GM15510 (cell line): ENCODE results near the gene MRPL10.
A peak's percentile ranks its signal among the peaks of the same experiment; 100 is the strongest.

Experiments
- POLR2A ChIP-seq: IDR thresholded peaks from 3 replicates; pipeline ENCODE4 v1.6.1; 2011; ENCODE audit warnings: borderline replicate concordance; ENCODE audit not compliant: insufficient read length; ENCODE audit errors: extremely low read depth

The MRPL10 gene

GRCh38 chr17:47831003-47831933, at the start of gene MRPL10, which contains the start of gene LRRC46:
MRPL10 (minus strand) TSS chr17:47831541; CDS start chr17:47831511, 30 bp downstream.
LRRC46 (plus strand) TSS chr17:47831670; CDS start chr17:47831990, 320 bp downstream.
- TF ChIP-seq POLR2A = peak; percentile 97

GRCh38 chr17:47879776-47880454, 48.6 kb upstream of the MRPL10 start:
- TF ChIP-seq POLR2A = no peak

GRCh38 chr17:47879028-47879585, 47.8 kb upstream of the MRPL10 start:
- TF ChIP-seq POLR2A = no peak

- no peak for TF ChIP-seq POLR2A
Observed at GRCh38 chr17:47878203-47879027, 47.1 kb upstream of the MRPL10 start.

GRCh38 chr17:47877368-47878034, 46.2 kb upstream of the MRPL10 start:
- no peak for TF ChIP-seq POLR2A

- TF ChIP-seq POLR2A = no peak
Observed at GRCh38 chr17:47875011-47875985, 44.0 kb upstream of the MRPL10 start.

GRCh38 chr17:47873200-47874090, 42.1 kb upstream of the MRPL10 start:
- no peak for TF ChIP-seq POLR2A

GRCh38 chr17:47872651-47873161, 41.4 kb upstream of the MRPL10 start:
- no peak for TF ChIP-seq POLR2A

- no peak for TF ChIP-seq POLR2A
Observed at GRCh38 chr17:47872019-47872650, 40.8 kb upstream of the MRPL10 start.

- TF ChIP-seq POLR2A = no peak
Observed at GRCh38 chr17:47871048-47871447, 39.7 kb upstream of the MRPL10 start.

GRCh38 chr17:47870056-47870455, 38.7 kb upstream of the MRPL10 start:
- TF ChIP-seq POLR2A = no peak

GRCh38 chr17:47869114-47869513, 37.8 kb upstream of the MRPL10 start:
- no peak for TF ChIP-seq POLR2A
